GM12864 (cell line): ENCODE data around the gene ALKBH2.

Experiments
- DNase-seq: peaks from one replicate; pipeline ENCODE4 v3.0.0-alpha.2; 2011; ENCODE audit warnings: low read depth
- H3K4me3 ChIP-seq: 2 replicates; pipeline ENCODE4 v1.5.1; 2011; ENCODE audit warnings: mild to moderate bottlenecking, low read depth, low read length, control low read depth
- CTCF ChIP-seq: IDR thresholded peaks from 2 replicates; pipeline ENCODE4 v1.5.1; 2011; ENCODE audit warnings: low read depth, mild to moderate bottlenecking, moderate library complexity, low read length, control low read depth, inconsistent platforms; ENCODE audit errors: missing control alignments

ALKBH2 gene

GRCh38 chr12:109069307-109070271 lies 23.7 kb downstream of the ALKBH2 start:
- DNase-seq: no peak
- TF ChIP-seq CTCF: no peak
- no peak overlapping the region for H3K4me3 ChIP-seq

GRCh38 chr12:109065853-109066193 lies 27.4 kb downstream of the ALKBH2 start:
- no peak for DNase-seq
- no peak overlapping the region for H3K4me3 ChIP-seq

GRCh38 chr12:109065154-109065852 lies 28.0 kb downstream of the ALKBH2 start:
- no peak for DNase-seq
- no peak for TF ChIP-seq CTCF
- H3K4me3 ChIP-seq: no peak overlapping the region

More at GRCh38 chr12:109065853-109066193, 27.4 kb downstream of the ALKBH2 start:
- no peak for TF ChIP-seq CTCF

GRCh38 chr12:109064143-109064542 lies 29.1 kb downstream of the ALKBH2 start:
- no peak for DNase-seq
- no peak for TF ChIP-seq CTCF
- no peak overlapping the region for H3K4me3 ChIP-seq

GRCh38 chr12:109058773-109059172 lies 34.5 kb downstream of the ALKBH2 start:
- TF ChIP-seq CTCF: no peak
- H3K4me3 ChIP-seq: no peak overlapping the region
- DNase-seq: no peak

- H3K4me3 ChIP-seq: no peak overlapping the region
- DNase-seq: no peak
- TF ChIP-seq CTCF: no peak
Observed at GRCh38 chr12:109057376-109057775, 35.9 kb downstream of the ALKBH2 start.
